HCT116 (cell line): ENCODE results near the gene DRGX.

Experiments
- CBX3 ChIP-seq: IDR thresholded peaks from 2 replicates; pipeline ENCODE4 v1.6.1; 2012; ENCODE audit warnings: low read depth
- CEBPB ChIP-seq: IDR thresholded peaks from 2 replicates; pipeline ENCODE4 v1.6.1; 2012; ENCODE audit warnings: low read depth
- EZH2phosphoT487 ChIP-seq: fragments of 200-600 bp; IDR thresholded peaks from 2 replicates; pipeline ENCODE4 v1.6.1; 2018; ENCODE audit warnings: antibody characterized with exemption, borderline replicate concordance
- POLR2A ChIP-seq: IDR thresholded peaks from 2 replicates; pipeline ENCODE4 v1.7.0; 2011; ENCODE audit warnings: borderline replicate concordance; ENCODE audit not compliant: insufficient read depth, insufficient read length; ENCODE audit errors: extremely low read depth
- POLR2AphosphoS5 ChIP-seq: IDR thresholded peaks from 2 replicates; pipeline ENCODE4 v1.6.1; 2011; ENCODE audit warnings: mild to moderate bottlenecking, low read depth, low read length, moderate library complexity
- SP1 ChIP-seq: IDR thresholded peaks from 2 replicates; pipeline ENCODE4 v1.6.1; 2012; ENCODE audit warnings: low read depth
- TF ChIP-seq, protein P1 (sequence below), 3 experiments: fragments of 200-600 bp in 1 of 3; sonication (generic) in 1 of 3; IDR thresholded peaks in 2 of 3; conservative IDR thresholded peaks in 1 of 3; 2 replicates each; pipeline ENCODE4 v1.5.1; 2012 to 2017; ENCODE audit warnings: low read depth in 2 of 3, low read length in 2 of 3, antibody characterized with exemption in 1 of 3, borderline replicate concordance in 1 of 3, control low read depth in 1 of 3, mild to moderate bottlenecking in 1 of 3, mixed read lengths in 1 of 3, mixed run types in 1 of 3, moderate library complexity in 1 of 3; ENCODE audit not compliant: insufficient read depth in 1 of 3
- TF ChIP-seq, protein P2 (sequence below): IDR thresholded peaks from 2 replicates; pipeline ENCODE4 v1.6.1; 2011; ENCODE audit warnings: mild to moderate bottlenecking, low read length, moderate library complexity; ENCODE audit not compliant: insufficient replicate concordance; ENCODE audit errors: extremely low read depth

DNA sequence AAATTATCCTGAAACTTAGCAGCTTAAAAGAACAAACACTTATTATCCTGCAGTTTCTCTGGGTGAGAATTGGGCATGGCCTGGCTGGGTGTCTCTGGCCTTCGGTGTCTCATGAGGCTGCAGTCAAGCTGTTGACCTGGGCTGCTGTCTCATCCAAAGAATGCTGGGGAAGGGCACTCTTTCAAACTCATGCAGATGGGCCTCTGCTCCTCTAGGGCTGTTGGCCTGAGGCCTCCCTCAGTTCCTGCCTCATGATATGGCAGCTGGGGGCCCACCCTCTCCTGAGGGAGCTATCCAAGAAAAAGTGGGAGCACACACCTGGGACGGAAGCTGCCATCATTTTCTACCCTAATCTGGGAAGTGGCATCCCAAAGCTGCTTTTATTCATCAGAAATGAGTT, 43.6 kb downstream of the DRGX start:
- no peak for TF ChIP-seq POLR2A
- TF ChIP-seq, protein P1, sequence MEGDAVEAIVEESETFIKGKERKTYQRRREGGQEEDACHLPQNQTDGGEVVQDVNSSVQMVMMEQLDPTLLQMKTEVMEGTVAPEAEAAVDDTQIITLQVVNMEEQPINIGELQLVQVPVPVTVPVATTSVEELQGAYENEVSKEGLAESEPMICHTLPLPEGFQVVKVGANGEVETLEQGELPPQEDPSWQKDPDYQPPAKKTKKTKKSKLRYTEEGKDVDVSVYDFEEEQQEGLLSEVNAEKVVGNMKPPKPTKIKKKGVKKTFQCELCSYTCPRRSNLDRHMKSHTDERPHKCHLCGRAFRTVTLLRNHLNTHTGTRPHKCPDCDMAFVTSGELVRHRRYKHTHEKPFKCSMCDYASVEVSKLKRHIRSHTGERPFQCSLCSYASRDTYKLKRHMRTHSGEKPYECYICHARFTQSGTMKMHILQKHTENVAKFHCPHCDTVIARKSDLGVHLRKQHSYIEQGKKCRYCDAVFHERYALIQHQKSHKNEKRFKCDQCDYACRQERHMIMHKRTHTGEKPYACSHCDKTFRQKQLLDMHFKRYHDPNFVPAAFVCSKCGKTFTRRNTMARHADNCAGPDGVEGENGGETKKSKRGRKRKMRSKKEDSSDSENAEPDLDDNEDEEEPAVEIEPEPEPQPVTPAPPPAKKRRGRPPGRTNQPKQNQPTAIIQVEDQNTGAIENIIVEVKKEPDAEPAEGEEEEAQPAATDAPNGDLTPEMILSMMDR (IDR thresholded peaks at IDR 0.05 in 2 of 3, conservative IDR thresholded peaks at IDR 0.05 in 1 of 3; ENCODE audit: borderline replicate concordance in 1 of 3, insufficient read depth in 1 of 3, low read depth in 2 of 3, low read length in 2 of 3) = no peak
- TF ChIP-seq SP1 = no peak
- TF ChIP-seq POLR2AphosphoS5 = no peak
- no peak for TF ChIP-seq EZH2phosphoT487
- TF ChIP-seq, protein P2, sequence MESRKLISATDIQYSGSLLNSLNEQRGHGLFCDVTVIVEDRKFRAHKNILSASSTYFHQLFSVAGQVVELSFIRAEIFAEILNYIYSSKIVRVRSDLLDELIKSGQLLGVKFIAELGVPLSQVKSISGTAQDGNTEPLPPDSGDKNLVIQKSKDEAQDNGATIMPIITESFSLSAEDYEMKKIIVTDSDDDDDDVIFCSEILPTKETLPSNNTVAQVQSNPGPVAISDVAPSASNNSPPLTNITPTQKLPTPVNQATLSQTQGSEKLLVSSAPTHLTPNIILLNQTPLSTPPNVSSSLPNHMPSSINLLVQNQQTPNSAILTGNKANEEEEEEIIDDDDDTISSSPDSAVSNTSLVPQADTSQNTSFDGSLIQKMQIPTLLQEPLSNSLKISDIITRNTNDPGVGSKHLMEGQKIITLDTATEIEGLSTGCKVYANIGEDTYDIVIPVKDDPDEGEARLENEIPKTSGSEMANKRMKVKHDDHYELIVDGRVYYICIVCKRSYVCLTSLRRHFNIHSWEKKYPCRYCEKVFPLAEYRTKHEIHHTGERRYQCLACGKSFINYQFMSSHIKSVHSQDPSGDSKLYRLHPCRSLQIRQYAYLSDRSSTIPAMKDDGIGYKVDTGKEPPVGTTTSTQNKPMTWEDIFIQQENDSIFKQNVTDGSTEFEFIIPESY = no peak
- no peak for TF ChIP-seq CEBPB
- TF ChIP-seq CBX3 = no peak
